HEK293 (cell line): ENCODE results near the gene PRSS35.

Experiments used
- CTCF ChIP-seq: fragments of 450-650 bp; formaldehyde crosslinking; IDR thresholded peaks from 2 replicates; pipeline ENCODE4 v1.5.1; 2016; ENCODE audit warnings: missing biosample characterization, missing genetic modification characterization
- PBX3 ChIP-seq: sonication (generic); formaldehyde crosslinking; IDR thresholded peaks from 2 replicates; pipeline ENCODE4 v1.8.1; 2022; ENCODE audit warnings: mild to moderate bottlenecking, moderate library complexity, missing genetic modification reagents
- YY1 ChIP-seq: fragments of 450-650 bp; formaldehyde crosslinking; IDR thresholded peaks from 2 replicates; pipeline ENCODE4 v1.5.1; 2018; ENCODE audit warnings: missing biosample characterization, missing genetic modification characterization
- ZNF214 ChIP-seq: fragments of 450-650 bp; formaldehyde crosslinking; IDR thresholded peaks from 2 replicates; pipeline ENCODE4 v1.5.1; 2017; ENCODE audit warnings: missing biosample characterization, mild to moderate bottlenecking, missing genetic modification characterization, borderline replicate concordance
- ZNF521 ChIP-seq: fragments of 450-650 bp; formaldehyde crosslinking; IDR thresholded peaks from 2 replicates; pipeline ENCODE4 v1.5.1; 2017; ENCODE audit warnings: missing biosample characterization, mild to moderate bottlenecking, missing genetic modification characterization
- ZNF777 ChIP-seq: fragments of 450-650 bp; formaldehyde crosslinking; IDR thresholded peaks from 2 replicates; pipeline ENCODE4 v1.5.1; 2017; ENCODE audit warnings: missing biosample characterization, missing genetic modification characterization, borderline replicate concordance
- TF ChIP-seq, protein P1 (sequence below): fragments of 450-650 bp; formaldehyde crosslinking; IDR thresholded peaks from 2 replicates; pipeline ENCODE4 v1.5.1; 2016; ENCODE audit warnings: missing biosample characterization, missing genetic modification characterization

DNA sequence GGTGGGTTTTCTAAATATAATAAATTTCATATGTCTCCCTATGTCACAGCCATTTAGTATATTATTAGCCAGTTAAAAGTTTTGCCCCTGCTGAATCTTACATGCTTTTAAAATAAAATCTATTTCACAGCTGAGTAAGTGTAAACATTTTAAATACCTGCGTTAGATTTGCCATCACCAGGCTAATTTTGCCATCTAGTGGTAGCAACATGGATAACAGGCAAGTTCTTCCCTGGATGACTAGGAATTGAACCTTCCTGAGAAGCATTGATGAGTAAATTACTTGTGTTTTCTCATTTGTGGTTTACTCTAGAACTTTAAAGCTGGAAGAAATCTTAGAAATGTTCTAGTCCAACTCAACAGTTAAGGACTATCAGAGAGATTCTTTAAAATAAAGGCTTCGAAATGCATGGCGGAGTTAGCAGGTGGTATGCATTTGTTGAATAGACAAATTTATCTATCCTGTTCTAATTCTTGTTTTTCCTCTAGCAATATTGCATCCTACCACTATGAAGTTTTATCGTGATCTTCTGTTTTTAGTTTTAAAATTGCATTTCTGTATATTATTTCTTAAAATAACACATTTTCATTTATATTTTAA is 2.6 kb downstream of the PRSS35 start:
- TF ChIP-seq CTCF (tag by site-specific recombination), result peak; percentile 65
- TF ChIP-seq ZNF777 (tag by site-specific recombination), result no peak
- TF ChIP-seq PBX3 (CRISPR knock-in tag), result no peak
- no peak for TF ChIP-seq ZNF214
- no peak for TF ChIP-seq YY1 (tag by site-specific recombination)
- TF ChIP-seq, protein P1, sequence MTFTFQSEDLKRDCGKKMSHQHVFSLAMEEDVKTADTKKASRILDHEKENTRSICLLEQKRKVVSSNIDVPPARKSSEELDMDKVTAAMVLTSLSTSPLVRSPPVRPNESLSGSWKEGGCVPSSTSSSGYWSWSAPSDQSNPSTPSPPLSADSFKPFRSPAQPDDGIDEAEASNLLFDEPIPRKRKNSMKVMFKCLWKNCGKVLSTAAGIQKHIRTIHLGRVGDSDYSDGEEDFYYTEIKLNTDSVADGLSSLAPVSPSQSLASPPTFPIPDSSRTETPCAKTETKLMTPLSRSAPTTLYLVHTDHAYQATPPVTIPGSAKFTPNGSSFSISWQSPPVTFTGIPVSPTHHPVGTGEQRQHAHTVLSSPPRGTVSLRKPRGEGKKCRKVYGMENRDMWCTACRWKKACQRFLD (tag by site-specific recombination), result no peak
- no peak for TF ChIP-seq ZNF521 (tag by site-specific recombination)
